ENCODE results near the gene PLPP7. TPM values are rescaled to one million over a fixed set of nuclear protein-coding genes. Genes with fewer than 3 reads are reported as not detected.
"Not testable (repeated sequence)": the region's sequence is repeated elsewhere in the genome, so short reads cannot be mapped to it uniquely, and the experiment has no call there.

Gene PLPP7
- total RNA-seq, 2 experiments from 2014 or later = 0.15 TPM; not detected in 1

DNA sequence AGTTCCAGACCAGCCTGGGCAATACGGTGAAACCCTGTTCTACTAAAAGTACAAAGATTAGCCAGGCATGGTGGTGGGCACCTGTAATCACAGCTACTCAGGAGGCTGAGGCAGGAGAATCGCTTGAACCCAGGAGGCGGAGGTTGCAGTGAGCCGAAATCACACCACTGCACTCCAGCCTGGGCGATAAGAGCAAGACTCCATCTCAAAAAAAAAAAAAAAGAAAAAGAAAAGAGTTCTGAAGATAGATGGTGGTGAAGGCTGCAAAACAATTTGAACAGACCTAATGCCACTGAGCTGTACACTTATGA lies 26.5 kb upstream of the PLPP7 start:
- CTCF ChIA-PET = not testable (repeated sequence)
- POLR2A ChIA-PET = interaction anchor here (1.0 to 1.4 kb wide), 2 partner anchors 12 to 14 kb away, joined by 3 to 7 read pairs; no protein-coding TSS in a partner anchor

DNA sequence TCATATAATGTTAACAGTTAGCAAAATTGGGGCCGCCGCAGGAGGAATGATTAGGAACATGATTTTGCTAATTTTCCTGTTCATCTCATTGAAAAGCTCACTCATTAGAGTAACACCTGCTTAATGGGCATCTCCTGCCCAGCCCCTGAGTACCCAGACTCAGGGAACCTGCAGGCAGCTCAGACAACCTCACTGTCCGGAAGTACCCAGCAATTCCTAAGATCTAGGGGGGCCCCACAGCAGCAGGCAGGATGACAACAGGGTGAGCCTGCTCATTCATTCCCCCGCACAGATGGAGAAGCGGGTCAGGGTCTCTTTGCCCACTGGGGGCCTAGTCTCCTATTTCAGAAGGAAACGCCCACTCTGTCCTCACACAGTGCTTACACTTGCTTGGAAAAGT lies 25.8 kb upstream of the PLPP7 start:
- ChIA-PET CTCF (no interaction called here), POLR2A (interaction anchor here (1.0 to 1.4 kb wide), 2 partner anchors 11 to 13 kb away, joined by 3 to 7 read pairs; no protein-coding TSS in a partner anchor)

DNA sequence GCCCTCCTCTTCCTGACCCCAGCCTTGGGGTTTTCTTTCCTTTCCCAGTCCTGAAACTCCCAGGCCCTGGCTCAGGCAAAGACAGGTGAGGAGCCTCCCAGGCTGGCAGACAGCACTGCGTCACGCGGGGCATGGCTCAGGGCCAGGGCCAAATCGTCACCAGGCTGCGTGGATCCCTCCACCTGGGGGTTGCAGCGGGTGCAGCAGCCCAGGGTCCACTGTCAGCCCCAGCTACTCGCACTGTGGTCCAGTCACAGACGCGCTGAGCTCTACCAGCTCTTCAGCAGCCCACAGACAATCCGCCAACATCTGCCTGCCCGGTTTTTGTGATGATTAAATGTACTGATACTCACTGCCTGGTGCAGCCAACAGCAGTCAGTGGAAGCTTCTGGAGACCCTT lies 25.3 kb upstream of the PLPP7 start:
- ChIA-PET POLR2A (interaction anchor here (1.4 kb wide), 1 partner anchor 10 kb away, joined by 3 read pairs; no protein-coding TSS in a partner anchor), CTCF (interaction anchor here (0.7 to 1.3 kb wide), 2 partner anchors 10 to 428 kb away, joined by 3 read pairs; no protein-coding TSS in a partner anchor)

DNA sequence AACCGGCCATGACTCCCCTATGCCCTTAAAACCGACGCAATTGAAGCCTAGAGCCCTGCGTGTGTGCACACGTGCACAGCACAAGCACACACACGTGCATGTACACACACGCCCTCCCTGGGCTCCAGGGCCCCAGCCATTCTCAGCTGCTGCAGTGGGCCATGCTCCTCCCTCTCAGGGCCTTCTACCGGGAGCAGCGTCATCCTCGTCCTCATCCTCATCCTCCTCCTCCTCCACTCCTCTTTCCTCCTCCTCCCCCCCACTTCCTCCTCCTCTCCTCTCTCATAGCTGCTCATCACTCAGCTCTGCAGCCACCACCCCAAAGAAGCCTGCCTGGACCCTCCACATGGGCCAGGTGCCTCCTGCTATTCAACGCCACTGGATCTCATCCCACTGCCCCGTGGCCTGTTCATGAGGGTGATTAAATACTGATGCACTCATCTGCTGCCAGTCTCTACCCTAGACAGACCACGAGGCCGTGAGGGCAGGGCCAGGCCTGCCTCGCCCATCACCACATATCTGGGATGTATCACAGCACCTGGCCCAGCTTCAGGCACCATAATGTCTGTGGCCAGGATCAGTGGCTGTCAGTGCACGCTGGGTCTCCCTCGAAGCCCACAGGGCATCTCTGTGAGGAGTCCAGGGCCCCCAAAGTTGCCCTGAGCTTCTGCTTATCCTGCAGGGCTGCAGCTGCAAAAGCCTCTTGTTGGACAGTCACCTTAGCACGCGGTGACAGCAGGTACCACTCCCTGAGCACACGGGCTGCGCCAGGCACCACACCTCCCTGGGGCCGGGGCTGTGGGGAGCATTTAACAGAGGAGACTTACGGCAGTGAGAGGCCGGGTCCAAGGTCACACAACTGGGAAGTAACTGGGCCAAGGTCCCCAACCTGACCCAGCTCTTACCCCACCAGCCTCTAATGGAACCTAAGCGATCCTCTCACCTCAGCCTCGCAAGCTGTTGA lies 23.0 kb upstream of the PLPP7 start:
- ChIA-PET POLR2A (interaction anchor here (0.5 to 3.4 kb wide), 6 partner anchors 8 to 141 kb away, joined by 4 to 35 read pairs (median 5); partner anchors contain the start of genes FAM78A and NUP214), CTCF (interaction anchor here (0.7 to 9.8 kb wide), 4 partner anchors 10 to 110 kb away, joined by 4 to 84 read pairs (median 8); no protein-coding TSS in a partner anchor)

DNA sequence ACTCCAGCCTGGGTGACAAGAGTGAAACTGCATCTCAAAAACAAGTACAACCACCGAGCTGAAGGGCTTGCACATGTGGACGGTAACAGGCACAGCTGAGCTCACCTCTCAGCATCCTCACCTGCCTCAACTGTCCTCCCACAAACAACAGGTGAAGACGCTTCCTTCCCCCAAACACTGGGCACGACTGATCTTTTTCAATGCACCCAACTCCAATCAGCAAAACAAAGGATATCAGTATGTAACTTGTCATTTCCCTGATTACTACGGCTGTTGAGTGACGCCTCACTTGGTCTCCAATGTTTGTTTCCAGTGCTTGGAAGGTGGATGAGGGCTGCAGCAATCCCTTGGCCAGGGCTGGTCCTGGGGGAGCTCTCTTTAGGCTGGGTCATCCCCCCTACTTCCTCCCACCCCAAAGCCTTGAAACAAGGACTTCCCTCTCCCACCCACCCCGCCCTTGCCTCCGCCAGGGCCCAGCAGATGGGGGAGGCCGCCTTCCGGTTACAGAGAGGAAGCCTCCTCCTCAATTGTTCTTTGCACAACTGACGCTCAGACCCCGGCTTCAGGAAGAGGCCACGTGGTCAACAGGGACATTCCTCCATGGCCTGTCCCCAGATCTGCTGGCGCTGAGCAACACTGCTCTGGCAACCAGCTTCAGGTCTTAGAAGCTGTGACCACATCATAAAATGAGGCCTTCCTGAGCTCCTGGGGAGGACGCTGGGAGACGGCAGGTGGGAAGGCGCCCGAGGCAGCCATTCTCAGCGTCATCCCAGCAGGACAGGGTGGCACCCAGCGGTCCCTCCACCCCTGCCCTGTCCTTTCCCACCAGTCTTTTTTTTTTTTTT lies 19.1 kb upstream of the PLPP7 start:
- ChIA-PET CTCF (interaction anchor here (0.6 to 9.8 kb wide), 5 partner anchors 13 to 309 kb away, joined by 3 to 84 read pairs (median 4); no protein-coding TSS in a partner anchor), POLR2A (interaction anchor here (0.6 to 2.9 kb wide), 6 partner anchors 14 to 461 kb away, joined by 4 to 37 read pairs (median 7); no protein-coding TSS in a partner anchor)

DNA sequence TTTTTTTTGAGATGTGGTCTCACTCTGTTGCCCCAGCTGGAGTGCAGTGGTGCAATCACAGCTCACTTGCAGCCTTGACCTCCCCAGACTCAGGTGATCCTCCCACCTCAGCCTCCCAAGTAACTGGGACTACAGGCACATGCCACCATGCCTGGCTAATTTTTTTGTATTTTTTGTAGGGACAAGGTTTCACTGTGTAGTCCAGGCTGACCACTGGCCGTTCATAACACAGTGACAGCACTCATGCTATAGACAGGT lies 18.6 kb upstream of the PLPP7 start:
- ChIA-PET POLR2A (interaction anchor here (0.6 to 2.9 kb wide), 4 partner anchors 15 to 460 kb away, joined by 5 to 37 read pairs (median 9); no protein-coding TSS in a partner anchor), CTCF (interaction anchor here (0.6 to 9.8 kb wide), 4 partner anchors 13 to 309 kb away, joined by 3 to 84 read pairs (median 5); no protein-coding TSS in a partner anchor)

DNA sequence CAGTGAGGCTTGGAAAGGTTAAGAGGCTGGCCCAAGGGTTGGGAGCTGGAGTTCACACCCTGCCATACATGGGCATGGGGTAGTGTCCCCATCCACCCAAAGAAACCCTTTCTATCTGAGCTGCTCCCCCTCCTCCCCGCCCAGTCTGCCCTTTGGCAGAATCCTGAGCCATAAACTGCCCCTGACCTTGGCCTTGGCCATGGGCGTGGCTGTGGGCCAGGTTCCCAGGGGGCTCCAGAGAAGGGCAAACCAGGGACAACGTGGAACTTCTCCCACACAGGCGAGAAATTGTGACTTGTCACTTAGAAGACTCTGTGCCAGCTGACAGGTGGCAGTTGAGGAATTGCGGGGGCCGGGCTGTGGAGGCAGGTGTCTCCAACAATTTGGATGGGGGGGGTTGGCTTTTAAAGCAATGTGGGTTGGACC lies 18.0 kb upstream of the PLPP7 start:
- POLR2A ChIA-PET = interaction anchor here (0.8 to 2.9 kb wide), 4 partner anchors 10 to 460 kb away, joined by 3 to 37 read pairs (median 9); no protein-coding TSS in a partner anchor
- CTCF ChIA-PET = interaction anchor here (0.6 to 9.8 kb wide), 2 partner anchors 17 to 30 kb away, joined by 3 to 84 read pairs; no protein-coding TSS in a partner anchor

DNA sequence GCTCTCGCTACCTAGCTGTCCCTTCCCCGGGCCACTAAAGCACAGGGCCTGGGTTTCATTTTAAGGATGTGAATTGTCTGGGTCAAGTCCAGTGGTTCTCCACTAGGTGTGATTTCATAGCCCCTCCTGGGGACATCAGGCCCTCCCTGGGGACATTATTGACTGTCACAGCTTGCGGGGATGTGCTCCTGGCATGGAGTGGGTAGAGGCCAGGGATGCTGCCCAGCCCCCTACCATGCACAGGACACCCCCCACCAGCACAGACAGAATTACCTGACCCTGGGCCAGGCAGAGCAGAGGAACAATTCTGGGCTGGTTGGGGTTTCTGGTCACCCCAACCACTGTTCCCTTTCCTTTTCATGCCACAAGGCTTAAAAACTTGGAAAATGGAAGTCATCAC lies 17.3 kb upstream of the PLPP7 start:
- ChIA-PET CTCF (interaction anchor here (0.7 to 9.8 kb wide), 2 partner anchors 16 to 17 kb away, joined by 3 to 84 read pairs; no protein-coding TSS in a partner anchor), POLR2A (interaction anchor here (0.8 to 5.2 kb wide), 5 partner anchors 11 to 20 kb away, joined by 3 to 62 read pairs (median 11); no protein-coding TSS in a partner anchor)

DNA sequence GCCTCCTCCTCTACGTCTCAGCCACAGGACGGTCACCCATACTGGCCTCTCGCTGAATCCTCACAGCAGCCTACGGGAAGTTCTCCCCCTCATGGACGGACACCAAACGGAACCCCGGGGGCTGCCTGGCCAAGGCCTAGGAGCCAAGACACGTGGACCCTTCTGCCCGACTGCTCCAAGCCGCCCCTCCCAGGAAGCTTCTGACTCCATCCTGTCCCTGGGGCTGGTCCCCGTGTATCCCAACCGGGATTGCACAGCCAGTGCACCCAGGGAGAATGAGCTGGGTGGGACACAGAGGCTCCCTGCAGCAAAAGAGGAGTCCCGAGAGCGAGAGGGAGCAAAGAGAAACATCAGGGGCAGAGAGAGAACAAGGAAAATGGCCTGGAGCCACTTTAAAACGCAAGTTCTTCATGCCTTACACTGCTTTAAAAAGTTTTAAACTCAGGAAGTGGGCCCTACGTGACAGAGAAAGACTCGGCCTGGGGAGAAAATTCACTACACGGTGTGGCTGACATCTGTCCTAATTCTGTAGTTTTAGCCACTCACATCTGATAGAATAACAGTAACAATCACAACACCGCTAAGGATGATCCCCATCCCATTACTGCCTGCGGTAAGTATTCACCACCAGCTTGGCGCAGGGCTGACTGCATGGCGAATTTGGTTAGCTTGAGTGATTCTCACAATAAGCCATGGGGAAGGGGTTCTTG lies 16.2 kb upstream of the PLPP7 start:
- CTCF ChIA-PET = interaction anchor here (1.0 to 9.8 kb wide), 2 partner anchors 19 to 63 kb away, joined by 3 to 84 read pairs; no protein-coding TSS in a partner anchor
- POLR2A ChIA-PET = interaction anchor here (0.7 to 5.2 kb wide), 6 partner anchors 14 to 457 kb away, joined by 3 to 62 read pairs (median 3); partner anchors contain the start of gene NUP214

DNA sequence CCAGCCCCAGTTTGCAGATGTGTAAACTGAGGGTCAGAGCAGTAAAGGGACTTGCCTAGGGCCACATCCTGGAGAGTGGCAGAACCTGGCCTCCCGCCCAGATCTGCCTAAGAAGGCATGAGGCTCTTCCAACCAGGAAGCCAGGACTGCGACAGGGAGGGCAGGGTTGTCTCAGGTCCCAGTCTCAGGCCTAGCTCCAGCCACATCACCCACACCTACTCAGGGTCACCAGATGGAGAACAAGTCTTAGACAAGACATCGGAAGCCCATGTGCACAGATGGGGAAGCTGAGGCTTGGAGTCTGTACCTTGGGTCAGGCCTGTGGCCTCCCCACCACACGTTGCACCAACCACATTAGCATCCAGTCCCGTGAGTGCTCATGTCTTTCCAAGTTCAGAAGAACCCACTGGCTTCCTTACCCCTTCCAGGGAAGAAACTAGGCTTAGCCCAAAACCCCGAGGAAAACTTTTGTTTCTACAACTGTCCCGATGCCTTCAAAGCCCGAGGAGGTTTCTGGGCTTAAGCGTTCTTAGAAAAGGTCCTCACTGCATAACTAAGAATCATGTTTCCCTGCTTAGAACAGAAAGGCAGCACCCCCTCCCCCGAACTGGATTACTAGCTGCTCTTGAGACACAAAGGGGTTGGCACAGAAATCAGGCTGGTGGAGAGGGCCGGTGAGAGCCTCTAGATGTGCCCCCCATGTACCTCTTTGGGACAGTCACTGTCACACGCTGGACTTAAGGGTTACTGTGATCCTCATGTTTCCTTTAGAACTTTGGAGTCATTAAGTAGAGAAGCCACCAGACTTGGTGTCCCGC lies 15.5 kb upstream of the PLPP7 start:
- POLR2A ChIA-PET = interaction anchor here (0.7 to 5.2 kb wide), 8 partner anchors 8 to 456 kb away, joined by 3 to 62 read pairs (median 4); partner anchors contain the start of gene NUP214
- CTCF ChIA-PET = interaction anchor here (0.8 to 9.8 kb wide), 5 partner anchors 14 to 63 kb away, joined by 3 to 84 read pairs (median 3); no protein-coding TSS in a partner anchor

DNA sequence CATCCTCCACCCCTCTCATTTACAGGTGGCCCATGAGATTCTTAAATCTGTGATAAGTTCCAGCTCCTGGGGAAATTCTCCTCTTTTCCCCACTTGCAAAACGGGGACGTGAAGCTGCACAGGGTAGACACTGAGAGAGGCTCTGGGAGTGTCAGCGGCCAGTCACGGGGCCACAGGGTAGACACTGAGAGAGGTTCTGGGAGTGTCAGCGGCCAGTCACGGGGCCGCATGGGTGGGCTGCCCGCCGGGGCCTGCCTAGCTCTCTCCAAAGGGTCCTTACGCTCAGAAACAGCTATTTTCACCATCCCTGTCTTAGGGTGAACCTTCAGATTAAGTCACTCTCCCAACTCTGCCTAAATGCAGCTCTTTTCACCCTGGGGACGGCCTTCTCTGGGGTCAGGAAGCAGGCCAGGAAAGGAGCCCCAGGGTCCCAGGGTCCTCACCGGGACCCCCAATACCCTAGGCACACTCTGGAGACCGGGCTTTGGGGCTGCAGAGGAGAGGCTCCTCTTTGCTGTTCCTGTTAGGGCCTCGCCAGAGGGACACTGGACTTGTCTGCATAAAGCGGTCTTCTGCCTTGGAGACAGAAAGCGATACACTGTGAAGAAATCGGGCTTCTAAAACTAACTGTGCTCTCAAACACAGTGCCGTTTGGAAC lies 14.7 kb upstream of the PLPP7 start:
- CTCF ChIA-PET = interaction anchor here (0.8 to 9.8 kb wide), 4 partner anchors 14 to 62 kb away, joined by 3 to 84 read pairs (median 3); no protein-coding TSS in a partner anchor
- POLR2A ChIA-PET = interaction anchor here (0.7 to 5.2 kb wide), 6 partner anchors 8 to 37 kb away, joined by 3 to 62 read pairs (median 4); no protein-coding TSS in a partner anchor

DNA sequence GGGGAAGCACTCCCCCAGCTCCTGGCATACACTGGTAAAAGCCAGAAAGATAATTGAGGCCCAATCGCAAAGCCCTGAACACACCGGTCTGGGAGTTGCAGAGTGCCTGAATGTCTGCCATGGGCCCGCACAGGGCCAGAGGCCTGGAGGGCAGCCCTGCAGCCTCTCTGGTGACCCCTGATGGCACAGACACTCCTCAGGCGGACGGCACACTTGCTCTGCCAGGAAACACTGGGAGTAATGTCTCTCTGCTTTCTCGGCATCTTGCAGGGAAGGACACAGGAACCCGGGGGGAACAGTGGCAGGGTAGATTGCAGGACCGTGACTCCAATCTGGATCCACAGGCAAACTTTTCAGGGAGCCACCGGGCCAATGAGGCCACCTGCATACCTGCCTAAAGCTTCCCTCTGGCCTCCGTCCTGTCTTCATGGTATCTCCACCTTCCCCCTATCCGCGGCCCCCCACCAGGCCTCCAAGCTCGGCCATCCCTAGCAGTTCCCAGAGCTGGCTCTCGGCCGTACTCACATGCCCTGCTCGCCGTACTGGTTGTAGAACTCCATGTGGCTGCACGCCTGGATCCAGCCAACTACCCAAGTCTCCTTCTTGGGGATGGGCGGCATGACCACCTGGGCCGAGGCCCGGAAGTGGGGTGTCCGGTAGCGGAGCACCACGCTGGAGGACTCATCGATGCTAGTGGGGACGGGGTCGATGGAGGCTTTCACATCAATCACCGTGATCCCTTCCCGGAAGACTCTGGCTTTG lies 14.0 kb upstream of the PLPP7 start:
- ChIA-PET POLR2A (interaction anchor here (0.7 to 5.2 kb wide), 5 partner anchors 9 to 37 kb away, joined by 3 to 62 read pairs (median 5); no protein-coding TSS in a partner anchor), CTCF (interaction anchor here (0.8 to 9.8 kb wide), 2 partner anchors 13 to 21 kb away, joined by 3 to 84 read pairs; no protein-coding TSS in a partner anchor)

DNA sequence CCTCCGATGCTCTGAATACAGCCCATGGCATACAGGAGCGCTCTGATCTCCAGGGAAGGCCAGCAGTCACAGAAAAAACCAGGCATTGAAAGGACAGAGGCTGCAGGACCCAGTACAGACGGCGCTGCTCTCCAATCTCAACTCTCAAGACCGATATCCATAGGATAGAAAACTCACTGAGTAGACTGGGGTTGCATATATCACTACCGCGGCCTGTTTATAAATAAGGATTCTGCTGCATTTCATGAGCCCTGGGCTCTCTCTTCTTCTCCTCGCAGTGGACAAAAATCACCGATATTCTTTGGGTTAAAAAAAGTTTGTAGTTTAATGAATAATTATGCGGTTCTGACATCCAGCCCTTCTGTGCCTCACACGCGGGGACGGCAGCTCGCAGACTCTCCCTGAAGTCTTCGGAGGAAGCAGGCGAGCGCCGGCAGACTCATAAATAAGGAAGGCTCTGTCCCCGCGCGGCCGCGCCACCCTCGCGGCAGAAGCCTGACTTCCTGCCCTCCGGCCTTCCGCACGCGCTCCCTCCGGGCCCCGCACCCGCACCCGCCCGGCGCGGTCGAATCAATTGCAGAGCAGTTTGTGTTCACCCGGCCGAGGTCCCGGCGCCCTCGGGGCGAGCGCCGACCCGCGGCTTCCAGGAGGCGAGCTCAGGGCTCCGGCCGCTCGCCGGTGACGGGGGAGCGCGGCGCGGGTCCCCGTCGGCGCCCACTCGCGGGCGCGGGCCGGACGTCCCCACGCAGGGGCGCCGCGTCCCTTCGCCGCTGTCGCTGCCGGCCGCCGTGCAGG lies 13.2 kb upstream of the PLPP7 start, which contains the start of gene FAM78A:
FAM78A (minus strand) TSS at position 417 of the 795 bp plus-strand sequence; CDS start at position 86, 331 bp downstream.
- ChIA-PET POLR2A (interaction anchor here (1.0 to 5.2 kb wide), 5 partner anchors 10 to 38 kb away, joined by 3 to 62 read pairs (median 6); no protein-coding TSS in a partner anchor), CTCF (interaction anchor here (0.5 to 9.8 kb wide), 4 partner anchors 10 to 192 kb away, joined by 3 to 84 read pairs (median 6); no protein-coding TSS in a partner anchor)

DNA sequence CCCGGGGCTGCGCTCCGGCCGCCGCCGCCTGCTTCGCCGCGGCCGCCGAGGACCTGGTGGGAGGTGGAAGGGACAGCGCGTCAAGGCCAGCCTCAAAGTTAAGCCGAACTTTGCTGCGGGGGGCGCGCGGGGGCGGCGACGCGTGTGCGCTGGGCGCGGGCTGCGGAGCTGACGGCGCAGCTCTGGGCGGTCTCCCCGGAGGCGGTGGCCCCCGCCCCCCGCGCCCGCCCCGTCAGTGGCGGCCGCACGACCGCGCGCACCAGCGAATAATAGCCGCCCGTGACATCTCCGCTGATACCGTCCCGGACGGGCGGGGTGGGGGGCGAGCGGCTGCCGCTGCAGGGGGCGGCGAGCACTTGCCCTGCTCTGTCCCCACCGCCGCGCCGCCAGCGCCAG lies 12.6 kb upstream of the PLPP7 start:
- POLR2A ChIA-PET = interaction anchor here (0.7 to 5.2 kb wide), 6 partner anchors 11 to 221 kb away, joined by 3 to 62 read pairs (median 6); no protein-coding TSS in a partner anchor
- CTCF ChIA-PET = interaction anchor here (0.5 to 1.3 kb wide), 3 partner anchors 10 to 192 kb away, joined by 3 to 7 read pairs (median 4); no protein-coding TSS in a partner anchor
